Measurements from ENCODE around the gene CALN1. TPM values are rescaled to one million over a fixed set of nuclear protein-coding genes. Genes with fewer than 3 reads are reported as not detected.
"Not testable (repeated sequence)": the region's sequence is repeated elsewhere in the genome, so short reads cannot be mapped to it uniquely, and the experiment has no call there.

Gene CALN1
- total and polyA plus RNA-seq, 2 experiments from 2014 or later: 7.6 to 14.5 TPM

DNA sequence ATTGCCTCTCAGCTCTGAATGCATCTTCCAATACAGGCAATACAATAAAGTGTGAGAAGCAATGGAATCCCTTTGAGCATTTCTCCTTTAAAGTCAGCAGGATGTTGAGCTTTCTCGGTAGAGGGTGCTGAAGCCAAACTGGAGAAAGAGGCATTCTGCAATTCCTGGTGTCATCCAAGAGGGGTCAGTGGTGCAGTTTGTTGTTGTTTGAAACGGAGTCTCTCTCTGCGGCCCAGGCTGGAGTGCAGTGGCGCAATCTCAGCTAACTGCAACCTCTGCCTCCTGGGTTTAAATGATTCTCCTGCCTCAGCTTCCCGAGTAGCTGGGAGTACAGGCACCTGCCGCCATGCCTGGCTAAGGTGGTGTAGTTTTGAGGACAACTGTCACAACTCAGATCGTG, 486.5 kb downstream of the CALN1 start:
- Mint-ChIP-seq H3K4me1 (no peaks in the 10 kb centered on the region; the same call in 2 of the 3 replicates), H3K36me3 (ENCODE audit: low read depth) (peaks cover 16% of the 10 kb centered on the region), H3K27me3 (ENCODE audit: insufficient read depth, low read depth, poor library complexity) (peaks cover 8% of the 10 kb centered on the region), H3K27ac (peak overlapping the region; percentile 82; the same call in 1 of the 2 replicates), H3K4me3 (no peak overlapping the region), H3K9me3 (peaks cover 29% of the 10 kb centered on the region)
- Histone ChIP-seq H3K27me3 (ENCODE audit: insufficient read depth) (no peaks in the 10 kb centered on the region), H2AFZ (no peak overlapping the region), H3K4me2 (no peak overlapping the region), H4K20me1 (replicated peaks; ENCODE audit: insufficient read depth) (no peaks in the 10 kb centered on the region), H3F3A (replicated peaks; ENCODE audit: low read depth) (no peaks in the 10 kb centered on the region), H3K4me3 (no peak overlapping the region), H3K9me2 (ENCODE audit: insufficient read depth) (peaks cover 6% of the 10 kb centered on the region; the same call in 1 of the 2 replicates), H3K79me2 (replicated peaks; ENCODE audit: insufficient read depth) (no peaks in the 10 kb centered on the region), H3K36me3 (ENCODE audit: insufficient read depth) (no peaks in the 10 kb centered on the region), H3K27ac (ENCODE audit: low read depth) (no peak overlapping the region), H3K4me1 (ENCODE audit: insufficient read depth) (no peaks in the 10 kb centered on the region; the same call in 1 of the 2 replicates)
- DNase-seq (ENCODE audit: low spot score) (peak; percentile 92), ATAC-seq (peak; percentile 97)
- TF ChIP-seq, protein P1, sequence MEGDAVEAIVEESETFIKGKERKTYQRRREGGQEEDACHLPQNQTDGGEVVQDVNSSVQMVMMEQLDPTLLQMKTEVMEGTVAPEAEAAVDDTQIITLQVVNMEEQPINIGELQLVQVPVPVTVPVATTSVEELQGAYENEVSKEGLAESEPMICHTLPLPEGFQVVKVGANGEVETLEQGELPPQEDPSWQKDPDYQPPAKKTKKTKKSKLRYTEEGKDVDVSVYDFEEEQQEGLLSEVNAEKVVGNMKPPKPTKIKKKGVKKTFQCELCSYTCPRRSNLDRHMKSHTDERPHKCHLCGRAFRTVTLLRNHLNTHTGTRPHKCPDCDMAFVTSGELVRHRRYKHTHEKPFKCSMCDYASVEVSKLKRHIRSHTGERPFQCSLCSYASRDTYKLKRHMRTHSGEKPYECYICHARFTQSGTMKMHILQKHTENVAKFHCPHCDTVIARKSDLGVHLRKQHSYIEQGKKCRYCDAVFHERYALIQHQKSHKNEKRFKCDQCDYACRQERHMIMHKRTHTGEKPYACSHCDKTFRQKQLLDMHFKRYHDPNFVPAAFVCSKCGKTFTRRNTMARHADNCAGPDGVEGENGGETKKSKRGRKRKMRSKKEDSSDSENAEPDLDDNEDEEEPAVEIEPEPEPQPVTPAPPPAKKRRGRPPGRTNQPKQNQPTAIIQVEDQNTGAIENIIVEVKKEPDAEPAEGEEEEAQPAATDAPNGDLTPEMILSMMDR (conservative IDR thresholded peaks at IDR 0.05; ENCODE audit: low read depth in 2 of 2): peak; percentile 82 to 99
- TF ChIP-seq JUNB (IDR thresholded peaks at IDR 0.05; ENCODE audit: unreplicated experiment): no peak

DNA sequence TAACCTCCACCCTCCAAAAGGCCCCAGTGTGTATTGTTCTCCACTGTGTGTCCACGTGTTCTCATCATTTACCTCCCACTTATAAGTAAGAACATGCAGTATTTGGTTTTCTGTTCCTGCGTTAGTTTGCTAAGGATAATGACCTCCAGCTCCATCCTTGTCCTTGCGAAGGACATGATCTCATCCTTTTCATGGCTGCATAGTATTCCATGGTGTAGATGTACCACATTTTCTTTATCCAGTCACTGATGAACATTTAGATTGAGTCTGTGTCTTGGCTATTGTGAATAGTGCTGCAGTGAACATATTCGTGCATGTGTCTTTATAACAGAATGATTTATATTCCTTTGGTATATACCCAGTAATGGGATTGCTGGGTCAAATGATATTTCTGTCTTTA, 497.9 kb downstream of the CALN1 start:
- not testable (repeated sequence) for H3K4me2 ChIP-seq; H3K4me1 ChIP-seq (ENCODE audit: insufficient read depth); DNase-seq (ENCODE audit: low spot score); ATAC-seq; H2AFZ ChIP-seq; H3K27ac ChIP-seq (ENCODE audit: low read depth); H3K27ac Mint-ChIP-seq; H3K4me3 ChIP-seq; H3K4me3 Mint-ChIP-seq; H3K9me3 Mint-ChIP-seq; H3K36me3 ChIP-seq (ENCODE audit: insufficient read depth); H3K79me2 ChIP-seq (replicated peaks; ENCODE audit: insufficient read depth); H4K20me1 ChIP-seq (replicated peaks; ENCODE audit: insufficient read depth); H3K27me3 ChIP-seq (ENCODE audit: insufficient read depth); H3K9me2 ChIP-seq (ENCODE audit: insufficient read depth); H3K4me1 Mint-ChIP-seq; H3F3A ChIP-seq (replicated peaks; ENCODE audit: low read depth); H3K27me3 Mint-ChIP-seq (ENCODE audit: insufficient read depth, low read depth, poor library complexity); H3K36me3 Mint-ChIP-seq (ENCODE audit: low read depth)

DNA sequence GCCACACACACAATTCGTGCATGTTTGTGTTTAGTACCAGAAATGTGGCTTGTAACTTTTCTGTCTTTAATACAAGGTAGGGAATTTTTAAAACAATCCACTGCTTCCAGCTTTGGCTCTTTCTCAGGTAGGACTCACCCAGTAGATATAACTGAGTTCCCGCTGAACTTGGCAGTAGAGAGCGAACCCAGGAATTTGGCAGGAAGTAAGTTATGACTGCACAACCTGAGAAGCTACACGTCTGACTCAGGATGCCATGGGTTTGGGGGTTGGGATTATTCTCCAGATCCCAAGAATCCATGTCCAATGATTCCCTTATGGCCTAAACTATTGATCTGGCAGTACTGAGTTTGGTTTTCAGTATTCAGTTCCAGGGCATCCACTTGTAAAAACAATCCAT, 499.7 kb downstream of the CALN1 start:
- 0 out of 2 replicates have a peak, but pooled peaks cover 3% of the 10 kb centered on the region for H3K4me1 ChIP-seq (ENCODE audit: insufficient read depth)
- H3K9me2 ChIP-seq (ENCODE audit: insufficient read depth): no peaks in the 10 kb centered on the region
- H3K36me3 ChIP-seq (ENCODE audit: insufficient read depth): no peaks in the 10 kb centered on the region; the same call in 1 of the 2 replicates
- no peaks in the 10 kb centered on the region for H3K27me3 Mint-ChIP-seq (ENCODE audit: insufficient read depth, low read depth, poor library complexity)
- no peak overlapping the region for H3K4me2 ChIP-seq
- ATAC-seq: no peak
- peaks cover 8% of the 10 kb centered on the region for H3K9me3 Mint-ChIP-seq
- no peak overlapping the region for H2AFZ ChIP-seq
- H3K27ac Mint-ChIP-seq: no peak overlapping the region
- H3K4me1 Mint-ChIP-seq: no peaks in the 10 kb centered on the region
- peaks cover 8% of the 10 kb centered on the region; the same call in 1 of the 3 replicates for H3K36me3 Mint-ChIP-seq (ENCODE audit: low read depth)
- no peaks in the 10 kb centered on the region for H3K79me2 ChIP-seq (replicated peaks; ENCODE audit: insufficient read depth)
- no peaks in the 10 kb centered on the region for H3K27me3 ChIP-seq (ENCODE audit: insufficient read depth)
- no peaks in the 10 kb centered on the region for H4K20me1 ChIP-seq (replicated peaks; ENCODE audit: insufficient read depth)
- no peak for DNase-seq (ENCODE audit: low spot score)
- H3F3A ChIP-seq (replicated peaks; ENCODE audit: low read depth): no peaks in the 10 kb centered on the region
- H3K4me3 Mint-ChIP-seq: no peak overlapping the region
- H3K4me3 ChIP-seq: no peak overlapping the region
- H3K27ac ChIP-seq (ENCODE audit: low read depth): no peak overlapping the region
- TF ChIP-seq POLR2AphosphoS5 (IDR thresholded peaks at IDR 0.05; ENCODE audit: low read depth) (no peak), CREB1 (CRISPR knock-in tag; IDR thresholded peaks at IDR 0.05; ENCODE audit: low read depth) (no peak), ZNF331 (CRISPR knock-in tag; IDR thresholded peaks at IDR 0.05; ENCODE audit: low read depth) (no peak), EZH2 (IDR thresholded peaks at IDR 0.05; ENCODE audit: low read depth, unreplicated experiment) (no peak)
- TF ChIP-seq, protein P2, sequence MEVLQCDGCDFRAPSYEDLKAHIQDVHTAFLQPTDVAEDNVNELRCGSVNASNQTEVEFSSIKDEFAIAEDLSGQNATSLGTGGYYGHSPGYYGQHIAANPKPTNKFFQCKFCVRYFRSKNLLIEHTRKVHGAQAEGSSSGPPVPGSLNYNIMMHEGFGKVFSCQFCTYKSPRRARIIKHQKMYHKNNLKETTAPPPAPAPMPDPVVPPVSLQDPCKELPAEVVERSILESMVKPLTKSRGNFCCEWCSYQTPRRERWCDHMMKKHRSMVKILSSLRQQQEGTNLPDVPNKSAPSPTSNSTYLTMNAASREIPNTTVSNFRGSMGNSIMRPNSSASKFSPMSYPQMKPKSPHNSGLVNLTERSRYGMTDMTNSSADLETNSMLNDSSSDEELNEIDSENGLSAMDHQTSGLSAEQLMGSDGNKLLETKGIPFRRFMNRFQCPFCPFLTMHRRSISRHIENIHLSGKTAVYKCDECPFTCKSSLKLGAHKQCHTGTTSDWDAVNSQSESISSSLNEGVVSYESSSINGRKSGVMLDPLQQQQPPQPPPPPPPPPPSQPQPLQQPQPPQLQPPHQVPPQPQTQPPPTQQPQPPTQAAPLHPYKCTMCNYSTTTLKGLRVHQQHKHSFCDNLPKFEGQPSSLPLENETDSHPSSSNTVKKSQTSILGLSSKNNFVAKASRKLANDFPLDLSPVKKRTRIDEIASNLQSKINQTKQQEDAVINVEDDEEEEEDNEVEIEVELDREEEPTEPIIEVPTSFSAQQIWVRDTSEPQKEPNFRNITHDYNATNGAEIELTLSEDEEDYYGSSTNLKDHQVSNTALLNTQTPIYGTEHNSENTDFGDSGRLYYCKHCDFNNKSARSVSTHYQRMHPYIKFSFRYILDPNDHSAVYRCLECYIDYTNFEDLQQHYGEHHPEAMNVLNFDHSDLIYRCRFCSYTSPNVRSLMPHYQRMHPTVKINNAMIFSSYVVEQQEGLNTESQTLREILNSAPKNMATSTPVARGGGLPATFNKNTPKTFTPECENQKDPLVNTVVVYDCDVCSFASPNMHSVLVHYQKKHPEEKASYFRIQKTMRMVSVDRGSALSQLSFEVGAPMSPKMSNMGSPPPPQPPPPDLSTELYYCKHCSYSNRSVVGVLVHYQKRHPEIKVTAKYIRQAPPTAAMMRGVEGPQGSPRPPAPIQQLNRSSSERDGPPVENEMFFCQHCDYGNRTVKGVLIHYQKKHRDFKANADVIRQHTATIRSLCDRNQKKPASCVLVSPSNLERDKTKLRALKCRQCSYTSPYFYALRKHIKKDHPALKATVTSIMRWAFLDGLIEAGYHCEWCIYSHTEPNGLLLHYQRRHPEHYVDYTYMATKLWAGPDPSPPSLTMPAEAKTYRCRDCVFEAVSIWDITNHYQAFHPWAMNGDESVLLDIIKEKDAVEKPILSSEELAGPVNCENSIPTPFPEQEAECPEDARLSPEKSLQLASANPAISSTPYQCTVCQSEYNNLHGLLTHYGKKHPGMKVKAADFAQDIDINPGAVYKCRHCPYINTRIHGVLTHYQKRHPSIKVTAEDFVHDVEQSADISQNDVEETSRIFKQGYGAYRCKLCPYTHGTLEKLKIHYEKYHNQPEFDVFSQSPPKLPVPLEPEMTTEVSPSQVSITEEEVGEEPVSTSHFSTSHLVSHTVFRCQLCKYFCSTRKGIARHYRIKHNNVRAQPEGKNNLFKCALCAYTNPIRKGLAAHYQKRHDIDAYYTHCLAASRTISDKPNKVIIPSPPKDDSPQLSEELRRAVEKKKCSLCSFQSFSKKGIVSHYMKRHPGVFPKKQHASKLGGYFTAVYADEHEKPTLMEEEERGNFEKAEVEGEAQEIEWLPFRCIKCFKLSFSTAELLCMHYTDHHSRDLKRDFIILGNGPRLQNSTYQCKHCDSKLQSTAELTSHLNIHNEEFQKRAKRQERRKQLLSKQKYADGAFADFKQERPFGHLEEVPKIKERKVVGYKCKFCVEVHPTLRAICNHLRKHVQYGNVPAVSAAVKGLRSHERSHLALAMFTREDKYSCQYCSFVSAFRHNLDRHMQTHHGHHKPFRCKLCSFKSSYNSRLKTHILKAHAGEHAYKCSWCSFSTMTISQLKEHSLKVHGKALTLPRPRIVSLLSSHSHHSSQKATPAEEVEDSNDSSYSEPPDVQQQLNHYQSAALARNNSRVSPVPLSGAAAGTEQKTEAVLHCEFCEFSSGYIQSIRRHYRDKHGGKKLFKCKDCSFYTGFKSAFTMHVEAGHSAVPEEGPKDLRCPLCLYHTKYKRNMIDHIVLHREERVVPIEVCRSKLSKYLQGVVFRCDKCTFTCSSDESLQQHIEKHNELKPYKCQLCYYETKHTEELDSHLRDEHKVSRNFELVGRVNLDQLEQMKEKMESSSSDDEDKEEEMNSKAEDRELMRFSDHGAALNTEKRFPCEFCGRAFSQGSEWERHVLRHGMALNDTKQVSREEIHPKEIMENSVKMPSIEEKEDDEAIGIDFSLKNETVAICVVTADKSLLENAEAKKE (CRISPR knock-in tag; IDR thresholded peaks at IDR 0.05): no peak

Data from GM23338 (cell line).